Measurements from ENCODE around the gene OSBPL6. TPM values are rescaled to one million over a fixed set of nuclear protein-coding genes. Genes with fewer than 3 reads are reported as not detected.

OSBPL6 gene
- total and polyA plus RNA-seq, 2 of the 13 experiments (the other 11 are each of a cell fraction or from before 2014, with no cell fraction given): 0.03 to 0.11 TPM

DNA sequence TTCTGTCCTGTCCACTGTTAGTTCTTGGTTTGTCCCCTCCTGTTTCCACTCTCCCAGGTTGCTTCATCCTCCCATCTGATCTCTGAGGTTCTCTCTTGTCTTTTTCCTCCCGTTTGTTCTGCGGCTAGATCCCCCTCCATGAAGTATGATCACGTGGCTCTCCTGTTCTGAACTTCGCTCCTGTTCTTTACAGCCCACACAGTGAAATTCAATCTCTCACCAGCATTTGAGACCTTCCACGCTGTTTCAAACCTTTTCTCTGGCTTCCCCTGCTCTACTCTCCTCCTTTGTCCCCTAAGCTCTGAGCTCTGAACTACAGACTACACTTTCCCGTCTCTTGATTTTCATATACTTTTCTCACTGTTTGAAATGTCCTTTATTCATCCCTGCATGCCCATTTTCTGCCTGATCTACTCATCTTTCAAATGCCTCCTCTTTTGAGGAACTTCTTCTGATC is 83.5 kb downstream of the OSBPL6 start:
- FAIRE-seq (peak; percentile 83), ATAC-seq (peak; percentile 98), DNase-seq (ENCODE audit: low spot score) (peak; percentile 86)
- CTCF ChIA-PET (ENCODE audit: low intra/inter-chr PET ratio, low total read pairs): interaction anchor here (2.3 kb wide), 1 partner anchor 145 kb away, joined by 7 read pairs; no protein-coding TSS in a partner anchor
- POLR2A ChIA-PET: no interaction called here
- 1% methylated on average over 6 of the region's 6 CpGs for WGBS (ENCODE audit: low lambda C conversion rate)
- no peaks in the 10 kb centered on the region for H3K27me3 ChIP-seq (ENCODE audit: control insufficient read depth in 1 of 2, insufficient read depth in 2 of 2, low read length in 2 of 2)
- H4K20me1 ChIP-seq (ENCODE audit: insufficient read depth, low read length): no peaks in the 10 kb centered on the region
- intact Hi-C loops (cut with micrococcal nuclease; ENCODE audit: unreplicated experiment) (loop anchor here (5.0 kb wide), 1 partner anchor 80 kb away; no protein-coding TSS in a partner anchor), in situ Hi-C loops (cut with HindIII; ENCODE audit: extremely low pct_ligation_motif_present, low pct_unique_long_range_greater_than_20kb) (loop anchor here (5.0 kb wide), 1 partner anchor 145 kb away; no protein-coding TSS in a partner anchor)
- no peaks in the 10 kb centered on the region for H3K36me3 ChIP-seq (replicated peaks in 1 of 2; ENCODE audit: control insufficient read depth in 1 of 2, insufficient read depth in 2 of 2, low read length in 2 of 2)
- no peaks in the 10 kb centered on the region for H3K9me3 ChIP-seq (ENCODE audit: low read length)
- H2AFZ ChIP-seq (ENCODE audit: low read length): peak overlapping the region; percentile 42
- H3K4me2 ChIP-seq (ENCODE audit: low read depth, low read length): peak overlapping the region; percentile 72
- peak overlapping the region; percentile 63 for H3K27ac ChIP-seq (ENCODE audit: extremely low read length, insufficient read depth, low read length)
- no peaks in the 10 kb centered on the region for H3K79me2 ChIP-seq (ENCODE audit: insufficient read depth, low read length)
- H3K4me3 ChIP-seq (replicated peaks in 1 of 3; ENCODE audit: insufficient read depth in 1 of 3, low read depth in 2 of 3, low read length in 3 of 3): peak overlapping the region in 2 of 3 experiments; percentile 5 to 19; a peak in 2 of 6 replicates
- no TSS peak for BruUV-seq (replicated peaks)
- 0 out of 2 replicates have a peak overlapping the region, but pooled peaks have one; percentile 13 for H3K9ac ChIP-seq (ENCODE audit: insufficient read depth, low read depth, low read length)
- H3K4me1 ChIP-seq (ENCODE audit: insufficient read depth, low read length): peaks cover 30% of the 10 kb centered on the region
- TF ChIP-seq, protein P1, sequence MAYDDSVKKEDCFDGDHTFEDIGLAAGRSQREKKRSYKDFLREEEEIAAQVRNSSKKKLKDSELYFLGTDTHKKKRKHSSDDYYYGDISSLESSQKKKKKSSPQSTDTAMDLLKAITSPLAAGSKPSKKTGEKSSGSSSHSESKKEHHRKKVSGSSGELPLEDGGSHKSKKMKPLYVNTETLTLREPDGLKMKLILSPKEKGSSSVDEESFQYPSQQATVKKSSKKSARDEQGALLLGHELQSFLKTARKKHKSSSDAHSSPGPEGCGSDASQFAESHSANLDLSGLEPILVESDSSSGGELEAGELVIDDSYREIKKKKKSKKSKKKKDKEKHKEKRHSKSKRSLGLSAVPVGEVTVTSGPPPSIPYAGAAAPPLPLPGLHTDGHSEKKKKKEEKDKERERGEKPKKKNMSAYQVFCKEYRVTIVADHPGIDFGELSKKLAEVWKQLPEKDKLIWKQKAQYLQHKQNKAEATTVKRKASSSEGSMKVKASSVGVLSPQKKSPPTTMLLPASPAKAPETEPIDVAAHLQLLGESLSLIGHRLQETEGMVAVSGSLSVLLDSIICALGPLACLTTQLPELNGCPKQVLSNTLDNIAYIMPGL (CRISPR knock-in tag; IDR thresholded peaks at IDR 0.05; ENCODE audit: borderline replicate concordance in 1 of 2, low read depth in 1 of 2): peak in 1 of 2 experiments; percentile 52; a peak in 1 of 4 replicates
- TF ChIP-seq, protein P2, sequence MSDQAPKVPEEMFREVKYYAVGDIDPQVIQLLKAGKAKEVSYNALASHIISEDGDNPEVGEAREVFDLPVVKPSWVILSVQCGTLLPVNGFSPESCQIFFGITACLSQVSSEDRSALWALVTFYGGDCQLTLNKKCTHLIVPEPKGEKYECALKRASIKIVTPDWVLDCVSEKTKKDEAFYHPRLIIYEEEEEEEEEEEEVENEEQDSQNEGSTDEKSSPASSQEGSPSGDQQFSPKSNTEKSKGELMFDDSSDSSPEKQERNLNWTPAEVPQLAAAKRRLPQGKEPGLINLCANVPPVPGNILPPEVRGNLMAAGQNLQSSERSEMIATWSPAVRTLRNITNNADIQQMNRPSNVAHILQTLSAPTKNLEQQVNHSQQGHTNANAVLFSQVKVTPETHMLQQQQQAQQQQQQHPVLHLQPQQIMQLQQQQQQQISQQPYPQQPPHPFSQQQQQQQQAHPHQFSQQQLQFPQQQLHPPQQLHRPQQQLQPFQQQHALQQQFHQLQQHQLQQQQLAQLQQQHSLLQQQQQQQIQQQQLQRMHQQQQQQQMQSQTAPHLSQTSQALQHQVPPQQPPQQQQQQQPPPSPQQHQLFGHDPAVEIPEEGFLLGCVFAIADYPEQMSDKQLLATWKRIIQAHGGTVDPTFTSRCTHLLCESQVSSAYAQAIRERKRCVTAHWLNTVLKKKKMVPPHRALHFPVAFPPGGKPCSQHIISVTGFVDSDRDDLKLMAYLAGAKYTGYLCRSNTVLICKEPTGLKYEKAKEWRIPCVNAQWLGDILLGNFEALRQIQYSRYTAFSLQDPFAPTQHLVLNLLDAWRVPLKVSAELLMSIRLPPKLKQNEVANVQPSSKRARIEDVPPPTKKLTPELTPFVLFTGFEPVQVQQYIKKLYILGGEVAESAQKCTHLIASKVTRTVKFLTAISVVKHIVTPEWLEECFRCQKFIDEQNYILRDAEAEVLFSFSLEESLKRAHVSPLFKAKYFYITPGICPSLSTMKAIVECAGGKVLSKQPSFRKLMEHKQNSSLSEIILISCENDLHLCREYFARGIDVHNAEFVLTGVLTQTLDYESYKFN (CRISPR knock-in tag; conservative IDR thresholded peaks at IDR 0.05): peak; percentile 85
- TF ChIP-seq GATAD1 (CRISPR knock-in tag; IDR thresholded peaks at IDR 0.05) (0 out of 2 replicates have a peak, but pooled peaks have one; percentile 19), KLF16 (CRISPR knock-in tag; IDR thresholded peaks at IDR 0.05) (0 out of 4 replicates have a peak, but pooled peaks of 1 of the 2 experiments have one; percentile 43), ATF1 (CRISPR knock-in tag; IDR thresholded peaks at IDR 0.05) (no peak), ZNF614 (CRISPR knock-in tag; IDR thresholded peaks at IDR 0.05; ENCODE audit: borderline replicate concordance) (peak; percentile 34; the same call in 1 of the 2 replicates), ZNF672 (CRISPR knock-in tag; IDR thresholded peaks at IDR 0.05) (no peak), POGZ (CRISPR knock-in tag; IDR thresholded peaks at IDR 0.05) (peak; percentile 58), TARDBP (CRISPR knock-in tag; IDR thresholded peaks at IDR 0.05) (peak; percentile 81; the same call in 1 of the 2 replicates), NKX3-1 (CRISPR knock-in tag; IDR thresholded peaks at IDR 0.05) (peak; percentile 28; the same call in 1 of the 2 replicates), HOXA3 (CRISPR knock-in tag; IDR thresholded peaks at IDR 0.05) (peak; percentile 52; the same call in 1 of the 2 replicates), ZNF44 (CRISPR knock-in tag; IDR thresholded peaks at IDR 0.05) (no peak), ISL2 (CRISPR knock-in tag; IDR thresholded peaks at IDR 0.05) (no peak), ZNF546 (CRISPR knock-in tag; conservative IDR thresholded peaks at IDR 0.05) (no peak), ZNF605 (CRISPR knock-in tag; IDR thresholded peaks at IDR 0.05) (0 out of 2 replicates have a peak, but pooled peaks have one; percentile 63)
- TF ChIP-seq, protein P3, sequence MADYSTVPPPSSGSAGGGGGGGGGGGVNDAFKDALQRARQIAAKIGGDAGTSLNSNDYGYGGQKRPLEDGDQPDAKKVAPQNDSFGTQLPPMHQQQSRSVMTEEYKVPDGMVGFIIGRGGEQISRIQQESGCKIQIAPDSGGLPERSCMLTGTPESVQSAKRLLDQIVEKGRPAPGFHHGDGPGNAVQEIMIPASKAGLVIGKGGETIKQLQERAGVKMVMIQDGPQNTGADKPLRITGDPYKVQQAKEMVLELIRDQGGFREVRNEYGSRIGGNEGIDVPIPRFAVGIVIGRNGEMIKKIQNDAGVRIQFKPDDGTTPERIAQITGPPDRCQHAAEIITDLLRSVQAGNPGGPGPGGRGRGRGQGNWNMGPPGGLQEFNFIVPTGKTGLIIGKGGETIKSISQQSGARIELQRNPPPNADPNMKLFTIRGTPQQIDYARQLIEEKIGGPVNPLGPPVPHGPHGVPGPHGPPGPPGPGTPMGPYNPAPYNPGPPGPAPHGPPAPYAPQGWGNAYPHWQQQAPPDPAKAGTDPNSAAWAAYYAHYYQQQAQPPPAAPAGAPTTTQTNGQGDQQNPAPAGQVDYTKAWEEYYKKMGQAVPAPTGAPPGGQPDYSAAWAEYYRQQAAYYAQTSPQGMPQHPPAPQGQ (CRISPR knock-in tag; IDR thresholded peaks at IDR 0.05; ENCODE audit: borderline replicate concordance): no peak
- TF ChIP-seq, protein P4, sequence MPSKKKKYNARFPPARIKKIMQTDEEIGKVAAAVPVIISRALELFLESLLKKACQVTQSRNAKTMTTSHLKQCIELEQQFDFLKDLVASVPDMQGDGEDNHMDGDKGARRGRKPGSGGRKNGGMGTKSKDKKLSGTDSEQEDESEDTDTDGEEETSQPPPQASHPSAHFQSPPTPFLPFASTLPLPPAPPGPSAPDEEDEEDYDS (CRISPR knock-in tag; IDR thresholded peaks at IDR 0.05): peak; percentile 56
